Measurements from ENCODE around the gene PXK.

PXK gene

GRCh38 chr3:58349792-58350626 is 17.3 kb downstream of the PXK start:
- DNase-seq (ENCODE audit: low read depth) = no peak

- no peak for DNase-seq (ENCODE audit: low read depth)
These were observed 17.9 kb downstream of the PXK start for GRCh38 chr3:58350627-58351013.

- no peak for DNase-seq (ENCODE audit: low read depth)
These were observed 19.2 kb downstream of the PXK start for GRCh38 chr3:58351920-58352319.

- DNase-seq (ENCODE audit: low read depth) = no peak
These were observed 19.9 kb downstream of the PXK start for GRCh38 chr3:58352626-58353025.

GRCh38 chr3:58353722-58354553 is 21.2 kb downstream of the PXK start:
- DNase-seq (ENCODE audit: low read depth) = no peak

GRCh38 chr3:58355179-58355578 is 22.5 kb downstream of the PXK start:
- no peak for DNase-seq (ENCODE audit: low read depth)

GRCh38 chr3:58356054-58356453 is 23.4 kb downstream of the PXK start:
- DNase-seq (ENCODE audit: low read depth) = no peak

- no peak for DNase-seq (ENCODE audit: low read depth)
These were observed 24.7 kb downstream of the PXK start for GRCh38 chr3:58357402-58357801.

GRCh38 chr3:58358092-58358491 is 25.4 kb downstream of the PXK start:
- no peak for DNase-seq (ENCODE audit: low read depth)

- no peak for DNase-seq (ENCODE audit: low read depth)
These were observed 26.1 kb downstream of the PXK start for GRCh38 chr3:58358808-58359207.

GRCh38 chr3:58359621-58360020 is 26.9 kb downstream of the PXK start:
- DNase-seq (ENCODE audit: low read depth) = no peak

GRCh38 chr3:58361866-58362265 is 29.2 kb downstream of the PXK start:
- DNase-seq (ENCODE audit: low read depth) = no peak

- DNase-seq (ENCODE audit: low read depth) = no peak
These were observed 34.0 kb downstream of the PXK start for GRCh38 chr3:58366699-58367098.

GRCh38 chr3:58369038-58369437 is 36.3 kb downstream of the PXK start:
- DNase-seq (ENCODE audit: low read depth) = no peak

- DNase-seq (ENCODE audit: low read depth) = no peak
These were observed 37.2 kb downstream of the PXK start for GRCh38 chr3:58369876-58370275.

GRCh38 chr3:58370407-58370806 is 37.7 kb downstream of the PXK start:
- no peak for DNase-seq (ENCODE audit: low read depth)

- DNase-seq (ENCODE audit: low read depth) = no peak
These were observed 39.1 kb downstream of the PXK start for GRCh38 chr3:58371754-58372153.

- no peak for DNase-seq (ENCODE audit: low read depth)
These were observed 42.6 kb downstream of the PXK start for GRCh38 chr3:58375254-58375653.

GRCh38 chr3:58377168-58377567 is 44.5 kb downstream of the PXK start:
- DNase-seq (ENCODE audit: low read depth) = no peak

- DNase-seq (ENCODE audit: low read depth) = no peak
These were observed 45.1 kb downstream of the PXK start for GRCh38 chr3:58377750-58378149.

- DNase-seq (ENCODE audit: low read depth) = no peak
These were observed 46.8 kb downstream of the PXK start for GRCh38 chr3:58379351-58380073.

GRCh38 chr3:58383476-58383875 is 50.8 kb downstream of the PXK start:
- no peak for DNase-seq (ENCODE audit: low read depth)

- peak; percentile 99 for DNase-seq (ENCODE audit: low read depth)
These were observed 51.2 kb downstream of the PXK start for GRCh38 chr3:58383904-58384303.

Data from GM04504 (cell line).